Measurements from ENCODE around the gene SPAG16. TPM values are rescaled to one million over a fixed set of nuclear protein-coding genes. Genes with fewer than 3 reads are reported as not detected.
A peak's percentile ranks its signal among the peaks of the same experiment; 100 is the strongest.

SPAG16 gene
- total RNA-seq, 1 experiment from 2014 or later, result 17.3 TPM

GRCh38 chr2:214244847-214245246 is 960.6 kb downstream of the SPAG16 start:
- H3K27ac Mint-ChIP-seq, result peak overlapping the region in 2 of 3 experiments; percentile 69 to 75; a peak in 3 of 7 replicates
- H3K79me1 ChIP-seq (ENCODE audit: insufficient read depth, low read depth, low read length, poor library complexity, severe bottlenecking), result no peaks in the 10 kb centered on the region
- no CpG with 5 or more reads among the region's 1 CpG for WGBS (ENCODE audit: extremely low coverage, insufficient read length, low lambda C conversion rate)

More at GRCh38 chr2:214244847-214245246, 960.6 kb downstream of the SPAG16 start:
- Histone ChIP-seq H3K9ac (ENCODE audit: extremely low read depth, insufficient read length, low read length) (no peak overlapping the region), H3K56ac (ENCODE audit: insufficient read length, low read depth, low read length) (no peak overlapping the region), H3K23ac (ENCODE audit: insufficient read length, low read depth, low read length) (no peak overlapping the region), H2BK5ac (ENCODE audit: insufficient read length, low read length) (no peak overlapping the region), H3K23me2 (ENCODE audit: insufficient read length, low read depth, low read length, poor library complexity, severe bottlenecking) (no peaks in the 10 kb centered on the region), H2AFZ (ENCODE audit: low read length) (no peak overlapping the region), H3K14ac (ENCODE audit: insufficient read depth, low read length) (no peak overlapping the region), H4K5ac (ENCODE audit: insufficient read length, low read depth, low read length) (no peak overlapping the region), H3K27ac (ENCODE audit: insufficient read length, low read depth, low read length) (no peak overlapping the region), H3K4me1 (ENCODE audit: insufficient read depth, low read length) (0 out of 2 replicates have a peak, but pooled peaks cover 2% of the 10 kb centered on the region), H3K27me3 (ENCODE audit: insufficient read depth, low read length) (no peaks in the 10 kb centered on the region), H2BK20ac (ENCODE audit: low read depth, low read length, poor library complexity, severe bottlenecking) (no peak overlapping the region), H3K79me2 (ENCODE audit: insufficient read depth, low read length) (no peaks in the 10 kb centered on the region), H2AK5ac (ENCODE audit: insufficient read length, low read length) (no peak overlapping the region), H3K18ac (ENCODE audit: insufficient read length, low read depth, low read length) (no peak overlapping the region), H3K4ac (ENCODE audit: low read depth, low read length) (no peak overlapping the region), H3T11ph (ENCODE audit: low read length) (no peak overlapping the region), H4K8ac (replicated peaks; ENCODE audit: insufficient read length, low read depth, low read length) (no peak overlapping the region), H2BK15ac (ENCODE audit: low read depth, low read length) (no peak overlapping the region), H4K91ac (ENCODE audit: insufficient read length, low read depth, low read length) (no peak overlapping the region), H2BK12ac (ENCODE audit: insufficient read length, low read depth, low read length) (no peak overlapping the region), H2BK120ac (ENCODE audit: low read depth, low read length, poor library complexity, severe bottlenecking) (no peak overlapping the region), H4K20me1 (ENCODE audit: control insufficient read depth, insufficient read depth, insufficient read length) (no peaks in the 10 kb centered on the region), H3K9me3 (ENCODE audit: control insufficient read depth, low read depth, low read length) (no peaks in the 10 kb centered on the region), H3K4me2 (ENCODE audit: insufficient read depth, insufficient read length, low read length) (no peak overlapping the region)
- Mint-ChIP-seq H3K36me3 (ENCODE audit: insufficient read depth in 1 of 3, low read depth in 3 of 3) (no peaks in the 10 kb centered on the region), H3K9me3 (no peaks in the 10 kb centered on the region), H3K27me3 (ENCODE audit: low read depth) (no peaks in the 10 kb centered on the region), H3K4me1 (peaks cover 9 to 15% of the 10 kb centered on the region in 2 experiments), H3K4me3 (no peak overlapping the region)
- no peak for TF ChIP-seq CTCF (conservative IDR thresholded peaks at IDR 0.05)
- DNase-seq, result no peak

Measured in H9 (cell line).